Neural cell (in vitro differentiated cells): Measurements from ENCODE around the gene SPIB. TPM values are rescaled to one million over a fixed set of nuclear protein-coding genes. Genes with fewer than 3 reads are reported as not detected.

Experiments used
- H2AFZ ChIP-seq: fragments of 200-600, 300-800 bp; sonication (generic), shearing (Covaris generic); 2 replicates; pipeline ENCODE4 v1.6.0; 2014; ENCODE audit warnings: low read depth, mild to moderate bottlenecking, antibody characterized with exemption, low read length, moderate library complexity
- H3F3A ChIP-seq: fragments of 200-600 bp; shearing (Covaris generic); 2 replicates; pipeline ENCODE4 v1.6.1; 2016; ENCODE audit warnings: mild to moderate bottlenecking, moderate library complexity, mixed read lengths, antibody characterized with exemption, low read length; ENCODE audit not compliant: insufficient read depth, poor library complexity, severe bottlenecking
- H3K27ac ChIP-seq: fragments of 200-600, 300-800 bp; sonication (generic), shearing (Covaris generic); 2 replicates; pipeline ENCODE4 v1.5.1; 2014; ENCODE audit warnings: mild to moderate bottlenecking, low read length, moderate library complexity
- H3K27me3 ChIP-seq: fragments of 300-800, 200-600 bp; sonication (generic), shearing (Covaris generic); 2 replicates; pipeline ENCODE4 v1.6.0; 2014; ENCODE audit warnings: mild to moderate bottlenecking, low read depth, low read length, moderate library complexity; ENCODE audit not compliant: insufficient read depth
- H3K36me3 ChIP-seq: fragments of 300-800, 200-600 bp; sonication (generic), shearing (Covaris generic); 2 replicates; pipeline ENCODE4 v1.5.1; 2014; ENCODE audit warnings: mild to moderate bottlenecking, antibody characterized with exemption, low read length, moderate library complexity; ENCODE audit not compliant: insufficient read depth
- H3K4me2 ChIP-seq: fragments of 300-800, 200-600 bp; sonication (generic), shearing (Covaris generic); 2 replicates; pipeline ENCODE4 v1.6.0; 2014; ENCODE audit warnings: mild to moderate bottlenecking, low read length
- H3K4me3 ChIP-seq: fragments of 300-800, 200-600 bp; sonication (generic), shearing (Covaris generic); 2 replicates; pipeline ENCODE4 v1.5.1; 2014; ENCODE audit warnings: mild to moderate bottlenecking, low read length, moderate library complexity
- H3K79me2 ChIP-seq: fragments of 200-600 bp; shearing (Covaris generic); replicated peaks from 2 replicates; pipeline ENCODE4 v1.6.0; 2014; ENCODE audit warnings: mild to moderate bottlenecking, low read length, moderate library complexity; ENCODE audit not compliant: insufficient read depth
- H3K9ac ChIP-seq: fragments of 300-800, 200-600 bp; sonication (generic), shearing (Covaris generic); 2 replicates; pipeline ENCODE4 v1.6.1; 2016; ENCODE audit warnings: mild to moderate bottlenecking, low read length, mixed read lengths
- H3K9me2 ChIP-seq: fragments of 200-600 bp; shearing (Covaris generic); 2 replicates; pipeline ENCODE4 v1.6.1; 2016; ENCODE audit warnings: mild to moderate bottlenecking, low read length, mixed read lengths; ENCODE audit not compliant: insufficient read depth
- H3K9me3 ChIP-seq: fragments of 200-600, 300-800 bp; sonication (generic), shearing (Covaris generic); 2 replicates; pipeline ENCODE4 v1.6.1; 2016; ENCODE audit warnings: mild to moderate bottlenecking, mixed run types, low read length, moderate library complexity, mixed read lengths
- H4K20me1 ChIP-seq: fragments of 200-600 bp; shearing (Covaris generic); 2 replicates; pipeline ENCODE4 v1.6.1; 2016; ENCODE audit warnings: mild to moderate bottlenecking, mixed run types; ENCODE audit not compliant: insufficient read depth
- CTCF ChIP-seq: fragments of 450-650 bp; IDR thresholded peaks from 2 replicates; pipeline ENCODE4 v1.5.1; 2014; ENCODE audit warnings: antibody characterized with exemption, mild to moderate bottlenecking, moderate library complexity; ENCODE audit not compliant: poor library complexity, severe bottlenecking
- EP300 ChIP-seq: fragments of 450-650 bp; conservative IDR thresholded peaks from 2 replicates; pipeline ENCODE4 v1.6.1; 2014; ENCODE audit warnings: antibody characterized with exemption, mild to moderate bottlenecking, moderate library complexity; ENCODE audit not compliant: poor library complexity, severe bottlenecking
- EZH2 ChIP-seq: fragments of 200-600, 300-800 bp; shearing (Covaris generic), sonication (generic); IDR thresholded peaks from 2 replicates; pipeline ENCODE4 v1.6.1; 2014; ENCODE audit warnings: antibody characterized with exemption, low read length, borderline replicate concordance, mild to moderate bottlenecking; ENCODE audit not compliant: insufficient read depth, poor library complexity, severe bottlenecking
- MXI1 ChIP-seq: fragments of 450-650 bp; conservative IDR thresholded peaks from 2 replicates; pipeline ENCODE4 v1.6.1; 2014; ENCODE audit warnings: antibody characterized with exemption, mild to moderate bottlenecking; ENCODE audit not compliant: poor library complexity, severe bottlenecking
- POLR2AphosphoS5 ChIP-seq: IDR thresholded peaks from 2 replicates; pipeline ENCODE4 v1.6.1; 2012
- RAD21 ChIP-seq: fragments of 450-650 bp; conservative IDR thresholded peaks from 2 replicates; pipeline ENCODE4 v1.6.1; 2014; ENCODE audit warnings: antibody characterized with exemption, mild to moderate bottlenecking, moderate library complexity
- SMC3 ChIP-seq: fragments of 450-650 bp; conservative IDR thresholded peaks from 2 replicates; pipeline ENCODE4 v1.6.1; 2014; ENCODE audit warnings: antibody characterized with exemption, mild to moderate bottlenecking, moderate library complexity; ENCODE audit not compliant: poor library complexity
- TAF1 ChIP-seq: IDR thresholded peaks from 2 replicates; pipeline ENCODE4 v1.6.1; 2012; ENCODE audit warnings: low read depth
- polyA plus RNA-seq: library from polyadenylated mRNA; depleted of rRNA; stranded (reverse); fragments of >200 nt; gene quantifications from 2 replicates; pipeline ENCODE4 v1.2.3, GENCODE V29; 2014
- TF ChIP-seq, protein P1 (sequence below): IDR thresholded peaks from 2 replicates; pipeline ENCODE4 v1.6.1; 2012; ENCODE audit warnings: borderline replicate concordance

The SPIB gene
- polyA plus RNA-seq, 1 donor from 2014 or later, result not detected

- TF ChIP-seq, protein P1, sequence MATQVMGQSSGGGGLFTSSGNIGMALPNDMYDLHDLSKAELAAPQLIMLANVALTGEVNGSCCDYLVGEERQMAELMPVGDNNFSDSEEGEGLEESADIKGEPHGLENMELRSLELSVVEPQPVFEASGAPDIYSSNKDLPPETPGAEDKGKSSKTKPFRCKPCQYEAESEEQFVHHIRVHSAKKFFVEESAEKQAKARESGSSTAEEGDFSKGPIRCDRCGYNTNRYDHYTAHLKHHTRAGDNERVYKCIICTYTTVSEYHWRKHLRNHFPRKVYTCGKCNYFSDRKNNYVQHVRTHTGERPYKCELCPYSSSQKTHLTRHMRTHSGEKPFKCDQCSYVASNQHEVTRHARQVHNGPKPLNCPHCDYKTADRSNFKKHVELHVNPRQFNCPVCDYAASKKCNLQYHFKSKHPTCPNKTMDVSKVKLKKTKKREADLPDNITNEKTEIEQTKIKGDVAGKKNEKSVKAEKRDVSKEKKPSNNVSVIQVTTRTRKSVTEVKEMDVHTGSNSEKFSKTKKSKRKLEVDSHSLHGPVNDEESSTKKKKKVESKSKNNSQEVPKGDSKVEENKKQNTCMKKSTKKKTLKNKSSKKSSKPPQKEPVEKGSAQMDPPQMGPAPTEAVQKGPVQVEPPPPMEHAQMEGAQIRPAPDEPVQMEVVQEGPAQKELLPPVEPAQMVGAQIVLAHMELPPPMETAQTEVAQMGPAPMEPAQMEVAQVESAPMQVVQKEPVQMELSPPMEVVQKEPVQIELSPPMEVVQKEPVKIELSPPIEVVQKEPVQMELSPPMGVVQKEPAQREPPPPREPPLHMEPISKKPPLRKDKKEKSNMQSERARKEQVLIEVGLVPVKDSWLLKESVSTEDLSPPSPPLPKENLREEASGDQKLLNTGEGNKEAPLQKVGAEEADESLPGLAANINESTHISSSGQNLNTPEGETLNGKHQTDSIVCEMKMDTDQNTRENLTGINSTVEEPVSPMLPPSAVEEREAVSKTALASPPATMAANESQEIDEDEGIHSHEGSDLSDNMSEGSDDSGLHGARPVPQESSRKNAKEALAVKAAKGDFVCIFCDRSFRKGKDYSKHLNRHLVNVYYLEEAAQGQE, result no peak
- no peak for TF ChIP-seq EZH2
- TF ChIP-seq POLR2AphosphoS5, result no peak
- no peak for TF ChIP-seq RAD21
- H3K79me2 ChIP-seq, result no peaks in the 10 kb centered on the region
- no peaks in the 10 kb centered on the region for H3K9me2 ChIP-seq
- no peak overlapping the region for H2AFZ ChIP-seq
- no peak overlapping the region for H3K4me2 ChIP-seq
- H3K27me3 ChIP-seq, result no peaks in the 10 kb centered on the region
- H3K9me3 ChIP-seq, result no peaks in the 10 kb centered on the region
- H3K36me3 ChIP-seq, result no peaks in the 10 kb centered on the region
- no peaks in the 10 kb centered on the region for H4K20me1 ChIP-seq
- H3K4me3 ChIP-seq, result no peak overlapping the region
- peaks cover 2% of the 10 kb centered on the region for H3F3A ChIP-seq
- H3K9ac ChIP-seq, result no peak overlapping the region
- H3K27ac ChIP-seq, result no peak overlapping the region
Measured at GRCh38 chr19:50378169-50378862, 40.4 kb upstream of the SPIB start.

GRCh38 chr19:50378863-50379236 lies 39.9 kb upstream of the SPIB start:
- TF ChIP-seq MXI1 (no peak), SMC3 (no peak), EP300 (no peak), RAD21 (no peak), POLR2AphosphoS5 (no peak), TAF1 (no peak), EZH2 (no peak), CTCF (no peak)
- TF ChIP-seq, protein P1, result no peak
- peaks cover 4% of the 10 kb centered on the region for H3F3A ChIP-seq
- no peaks in the 10 kb centered on the region for H3K36me3 ChIP-seq
- H3K27me3 ChIP-seq, result no peaks in the 10 kb centered on the region
- H2AFZ ChIP-seq, result no peak overlapping the region
- H3K9me3 ChIP-seq, result no peaks in the 10 kb centered on the region
- H3K79me2 ChIP-seq, result no peaks in the 10 kb centered on the region
- no peaks in the 10 kb centered on the region for H4K20me1 ChIP-seq
- no peak overlapping the region for H3K4me3 ChIP-seq
- no peak overlapping the region for H3K27ac ChIP-seq
- H3K4me2 ChIP-seq, result no peak overlapping the region
- H3K9ac ChIP-seq, result no peak overlapping the region
- H3K9me2 ChIP-seq, result no peaks in the 10 kb centered on the region
